ENCODE data around the gene DGCR8. TPM values are rescaled to one million over a fixed set of nuclear protein-coding genes. Genes with fewer than 3 reads are reported as not detected.

DGCR8 gene
- total and polyA plus RNA-seq, 2 of the 4 experiments (the other 2 are of a cell fraction) = 16.7 to 25.3 TPM

GRCh38 chr22:20056696-20057386 is 23.2 kb upstream of the DGCR8 start:
- H3K4me2 ChIP-seq (ENCODE audit: low read depth, low read length) = no peak overlapping the region
- no TSS peak for BruUV-seq (replicated peaks)
- CTCF ChIA-PET = no interaction called here
- H4K91ac ChIP-seq (ENCODE audit: insufficient read depth, low read depth, low read length) = no peak overlapping the region
- no peak overlapping the region for H2AFZ ChIP-seq (replicated peaks; ENCODE audit: low read length, poor library complexity)
- dilution Hi-C loops (cut with HindIII; ENCODE audit: low sequenced_read_pairs, unreplicated experiment) = no loop called here
- H4K20me1 ChIP-seq (ENCODE audit: insufficient read depth, low read length) = no peaks in the 10 kb centered on the region; the same call in 1 of the 2 replicates
- H2AK5ac ChIP-seq (ENCODE audit: low read depth, low read length) = no peak overlapping the region
- H2AK9ac ChIP-seq (replicated peaks; ENCODE audit: low read depth, low read length, poor library complexity) = no peak overlapping the region
- H4K5ac ChIP-seq (ENCODE audit: low read depth, low read length) = no peak overlapping the region
- H3K27me3 ChIP-seq (ENCODE audit: control insufficient read depth, insufficient read depth, low read length) = no peaks in the 10 kb centered on the region
- H3K9me3 ChIP-seq (ENCODE audit: control insufficient read depth, insufficient read depth, low read length) = no peaks in the 10 kb centered on the region
- H3K56ac ChIP-seq (ENCODE audit: extremely low read depth, insufficient read depth, low read length) = no peak overlapping the region
- H3K4me3 ChIP-seq (ENCODE audit: insufficient read depth, low read depth, low read length) = no peak overlapping the region
- peaks cover 55% of the 10 kb centered on the region for H3K36me3 ChIP-seq (ENCODE audit: control insufficient read depth, insufficient read depth, low read length)
- TF ChIP-seq MXI1 (IDR thresholded peaks at IDR 0.05; ENCODE audit: borderline replicate concordance, low read depth, low read length) (no peak), MAFK (IDR thresholded peaks at IDR 0.05; ENCODE audit: low read depth, low read length) (no peak), CEBPB (IDR thresholded peaks at IDR 0.05; ENCODE audit: low read depth, low read length) (no peak), FOS (IDR thresholded peaks at IDR 0.05; ENCODE audit: low read depth, low read length) (no peak), RAD21 (IDR thresholded peaks at IDR 0.05; ENCODE audit: low read length) (no peak), POLR2A (IDR thresholded peaks at IDR 0.05; ENCODE audit: low read depth, low read length) (no peak), NFE2L2 (IDR thresholded peaks at IDR 0.05; ENCODE audit: low read depth, low read length) (no peak), MAZ (IDR thresholded peaks at IDR 0.05; ENCODE audit: borderline replicate concordance, low read depth, low read length) (no peak), ELK1 (IDR thresholded peaks at IDR 0.05; ENCODE audit: borderline replicate concordance, low read depth, low read length) (no peak)
- no peak overlapping the region for H3K14ac ChIP-seq (replicated peaks; ENCODE audit: low read depth, low read length)
- no peak overlapping the region for H3K23ac ChIP-seq (ENCODE audit: low read depth, low read length)
- H3K4me1 ChIP-seq (ENCODE audit: control insufficient read depth, insufficient read depth, low read length) = no peaks in the 10 kb centered on the region
- intact Hi-C loops (cut with micrococcal nuclease) = no loop called here
- H3K79me1 ChIP-seq (ENCODE audit: low read depth in 1 of 2, low read length in 2 of 2) = peaks cover 5 to 12% of the 10 kb centered on the region in 2 experiments; a peak in 2 of 4 replicates
- in situ Hi-C loops (cut with MboI; ENCODE audit: low sequenced_read_pairs) = no loop called here
- H3K9me1 ChIP-seq (ENCODE audit: insufficient read depth, low read length) = no peaks in the 10 kb centered on the region
- POLR2A ChIA-PET (ENCODE audit: unreplicated experiment) = no interaction called here
- ATAC-seq (ENCODE audit: low read depth) (no peak), DNase-seq (no peak)
- no peak overlapping the region for H2BK5ac ChIP-seq (ENCODE audit: low read depth, low read length, poor library complexity, severe bottlenecking)
- H2BK15ac ChIP-seq (ENCODE audit: low read depth, low read length) = no peak overlapping the region
- H3K9ac ChIP-seq (ENCODE audit: low read depth, low read length) = no peak overlapping the region
- H2BK120ac ChIP-seq (ENCODE audit: low read depth, low read length) = no peak overlapping the region
- WGBS, 2 experiments (ENCODE audit: extremely low coverage in 2 of 2, insufficient read length in 1 of 2) = 88% methylated on average over 4 of the region's 16 CpGs; no CpG with 5 or more reads in 1 of the 2 experiments
- no peak overlapping the region for H2BK20ac ChIP-seq (ENCODE audit: low read depth, low read length)
- no peak overlapping the region for H3K18ac ChIP-seq (ENCODE audit: low read depth, low read length)
- H3K27ac ChIP-seq (ENCODE audit: insufficient read depth, low read length) = no peak overlapping the region
- H4K8ac ChIP-seq (ENCODE audit: low read depth in 2 of 2, low read length in 2 of 2) = no peak overlapping the region
- no peak overlapping the region for H3K4ac ChIP-seq (ENCODE audit: low read depth, low read length)
